ENCODE results near the gene HLF. TPM values are rescaled to one million over a fixed set of nuclear protein-coding genes. Genes with fewer than 3 reads are reported as not detected.

The HLF gene
- polyA plus RNA-seq, 3 donors = not detected

DNA sequence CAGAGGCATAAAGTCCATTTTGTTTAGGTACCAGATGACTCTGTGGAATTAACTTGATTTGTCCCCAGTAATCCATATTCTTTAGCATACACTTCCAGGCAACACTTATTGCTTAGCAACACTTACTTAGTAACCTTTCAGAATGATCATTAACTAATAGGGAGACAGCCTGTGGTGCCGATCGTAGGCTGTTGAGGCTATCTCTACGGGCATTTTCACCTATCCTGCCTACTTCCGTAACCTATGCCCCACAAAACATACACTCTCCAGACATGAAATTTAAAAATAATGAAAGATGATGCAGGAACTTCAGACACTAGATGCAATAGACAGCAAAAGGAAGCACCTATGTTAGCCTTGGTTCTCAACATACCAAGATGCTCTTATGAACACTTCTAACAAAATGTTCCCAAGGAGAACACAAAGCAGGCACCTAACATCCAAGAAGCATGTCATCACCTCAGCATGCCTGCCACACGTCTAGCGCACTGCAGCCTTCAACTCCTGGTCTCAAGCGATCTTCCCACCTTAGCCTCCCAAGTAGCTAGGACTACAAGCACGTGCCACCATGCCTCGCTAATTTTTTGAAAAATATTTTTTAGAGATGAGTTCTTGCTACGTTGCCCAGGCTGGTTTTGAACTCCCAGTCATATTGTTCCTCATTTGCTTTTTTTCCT is 34.5 kb downstream of the HLF start:
- 100% methylated on average over 2 of the region's 10 CpGs for WGBS (ENCODE audit: insufficient coverage)

DNA sequence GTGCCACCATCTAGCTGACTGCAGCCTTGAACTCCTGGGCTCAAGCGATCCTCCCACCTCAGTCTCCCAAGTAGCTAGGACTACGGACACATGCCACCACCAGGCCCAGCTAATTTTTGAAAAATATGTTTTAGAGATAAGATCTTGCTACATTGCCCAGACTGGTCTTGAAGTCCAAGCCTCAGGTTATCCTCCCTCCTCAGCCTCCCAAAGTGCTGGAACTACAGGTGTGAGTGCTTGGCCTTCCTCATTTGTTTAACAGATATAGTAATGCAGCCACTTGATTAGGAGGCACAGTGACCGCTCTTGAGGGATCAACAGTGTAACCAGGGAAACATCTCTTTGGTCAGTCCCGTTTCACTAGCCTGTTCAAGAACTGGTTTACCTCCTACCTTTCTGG is 35.1 kb downstream of the HLF start:
- Histone ChIP-seq H3K36me3 (replicated peaks in 1 of 2; ENCODE audit: control insufficient read depth in 1 of 2, insufficient read depth in 2 of 2, low read length in 2 of 2) (no peaks in the 10 kb centered on the region), H3K4me2 (replicated peaks; ENCODE audit: extremely low read depth, low read length, poor library complexity, severe bottlenecking) (no peak overlapping the region), H3K79me2 (ENCODE audit: insufficient read depth, low read length) (no peaks in the 10 kb centered on the region), H3K9ac (ENCODE audit: insufficient read depth, low read length, poor library complexity, severe bottlenecking) (no peak overlapping the region), H3K4me1 (ENCODE audit: control insufficient read depth in 1 of 2, insufficient read depth in 2 of 2, low read length in 2 of 2) (peaks cover 0 to under 1% of the 10 kb centered on the region in 2 donors), H3K27me3 (ENCODE audit: control insufficient read depth in 2 of 2, insufficient read depth in 2 of 2, low read length in 2 of 2) (no peaks in the 10 kb centered on the region), H4K20me1 (ENCODE audit: insufficient read depth, low read length) (no peaks in the 10 kb centered on the region), H3K4me3 (replicated peaks in 1 of 3; ENCODE audit: low read depth in 2 of 3, low read length in 3 of 3) (no peak overlapping the region), H3K9me3 (replicated peaks in 1 of 2; ENCODE audit: control insufficient read depth in 1 of 2, insufficient read depth in 1 of 2, low read length in 2 of 2) (no peaks in the 10 kb centered on the region), H3K27ac (ENCODE audit: low read depth in 1 of 2, low read length in 2 of 2) (no peak overlapping the region), H2AFZ (ENCODE audit: insufficient read depth, low read depth, low read length, poor library complexity, severe bottlenecking) (no peak overlapping the region)
- peaks cover 0 to 4% (median 2%) of the 10 kb centered on the region in 3 donors for H3K27me3 Mint-ChIP-seq (ENCODE audit: low read depth in 3 of 3)
- 100% methylated on average over 2 of the region's 4 CpGs for WGBS (ENCODE audit: insufficient coverage)
- TF ChIP-seq, protein P1, sequence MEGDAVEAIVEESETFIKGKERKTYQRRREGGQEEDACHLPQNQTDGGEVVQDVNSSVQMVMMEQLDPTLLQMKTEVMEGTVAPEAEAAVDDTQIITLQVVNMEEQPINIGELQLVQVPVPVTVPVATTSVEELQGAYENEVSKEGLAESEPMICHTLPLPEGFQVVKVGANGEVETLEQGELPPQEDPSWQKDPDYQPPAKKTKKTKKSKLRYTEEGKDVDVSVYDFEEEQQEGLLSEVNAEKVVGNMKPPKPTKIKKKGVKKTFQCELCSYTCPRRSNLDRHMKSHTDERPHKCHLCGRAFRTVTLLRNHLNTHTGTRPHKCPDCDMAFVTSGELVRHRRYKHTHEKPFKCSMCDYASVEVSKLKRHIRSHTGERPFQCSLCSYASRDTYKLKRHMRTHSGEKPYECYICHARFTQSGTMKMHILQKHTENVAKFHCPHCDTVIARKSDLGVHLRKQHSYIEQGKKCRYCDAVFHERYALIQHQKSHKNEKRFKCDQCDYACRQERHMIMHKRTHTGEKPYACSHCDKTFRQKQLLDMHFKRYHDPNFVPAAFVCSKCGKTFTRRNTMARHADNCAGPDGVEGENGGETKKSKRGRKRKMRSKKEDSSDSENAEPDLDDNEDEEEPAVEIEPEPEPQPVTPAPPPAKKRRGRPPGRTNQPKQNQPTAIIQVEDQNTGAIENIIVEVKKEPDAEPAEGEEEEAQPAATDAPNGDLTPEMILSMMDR (IDR thresholded peaks at IDR 0.05) = no peak
- intact Hi-C loops (cut with micrococcal nuclease) = no loop called here
- peaks cover 0 to 2% (median 0%) of the 10 kb centered on the region in 7 donors for H3K9me3 Mint-ChIP-seq
- H3K27ac Mint-ChIP-seq = no peak overlapping the region
- DNase-seq = no peak
- no peak overlapping the region for H3K4me3 Mint-ChIP-seq
- H3K36me3 Mint-ChIP-seq = no peaks in the 10 kb centered on the region
- H3K4me1 Mint-ChIP-seq = peaks cover 2% of the 10 kb centered on the region

More for the DNA sequence above, 34.5 kb downstream of the HLF start:
- no peaks in the 10 kb centered on the region for H3K79me2 ChIP-seq (ENCODE audit: insufficient read depth, low read length)
- no peak overlapping the region for H3K27ac Mint-ChIP-seq
- no peaks in the 10 kb centered on the region for H3K9me3 ChIP-seq (replicated peaks in 1 of 2; ENCODE audit: control insufficient read depth in 1 of 2, insufficient read depth in 1 of 2, low read length in 2 of 2)
- no peaks in the 10 kb centered on the region for H3K36me3 Mint-ChIP-seq
- no peaks in the 10 kb centered on the region for H3K36me3 ChIP-seq (replicated peaks in 1 of 2; ENCODE audit: control insufficient read depth in 1 of 2, insufficient read depth in 2 of 2, low read length in 2 of 2)
- no peak overlapping the region for H3K4me2 ChIP-seq (replicated peaks; ENCODE audit: extremely low read depth, low read length, poor library complexity, severe bottlenecking)
- peaks cover 8% of the 10 kb centered on the region for H3K4me1 Mint-ChIP-seq
- no peak overlapping the region for H3K9ac ChIP-seq (ENCODE audit: insufficient read depth, low read length, poor library complexity, severe bottlenecking)
- peaks cover 0 to 4% (median 2%) of the 10 kb centered on the region in 3 donors for H3K27me3 Mint-ChIP-seq (ENCODE audit: low read depth in 3 of 3)
- no peak for DNase-seq
- H4K20me1 ChIP-seq (ENCODE audit: insufficient read depth, low read length) = no peaks in the 10 kb centered on the region
- no peaks in the 10 kb centered on the region for H3K27me3 ChIP-seq (ENCODE audit: control insufficient read depth in 2 of 2, insufficient read depth in 2 of 2, low read length in 2 of 2)
- TF ChIP-seq, protein P1 (IDR thresholded peaks at IDR 0.05) = no peak
- intact Hi-C loops (cut with micrococcal nuclease) = no loop called here
- peaks cover 0 to 2% (median 0%) of the 10 kb centered on the region in 7 donors for H3K9me3 Mint-ChIP-seq
- no peak overlapping the region for H3K4me3 Mint-ChIP-seq
- no peak overlapping the region for H2AFZ ChIP-seq (ENCODE audit: insufficient read depth, low read depth, low read length, poor library complexity, severe bottlenecking)
- H3K27ac ChIP-seq (ENCODE audit: low read depth in 1 of 2, low read length in 2 of 2) = no peak overlapping the region
- H3K4me1 ChIP-seq (ENCODE audit: control insufficient read depth in 1 of 2, insufficient read depth in 2 of 2, low read length in 2 of 2) = peaks cover 3 to 6% of the 10 kb centered on the region in 2 donors
- no peak overlapping the region for H3K4me3 ChIP-seq (replicated peaks in 1 of 3; ENCODE audit: low read depth in 2 of 3, low read length in 3 of 3)

Measured in CD14-positive monocyte (primary cell).